A172 (cell line): Measurements from ENCODE around the gene SOD2. TPM values are rescaled to one million over a fixed set of nuclear protein-coding genes. Genes with fewer than 3 reads are reported as not detected.
"Not testable (repeated sequence)": the region's sequence is repeated elsewhere in the genome, so short reads cannot be mapped to it uniquely, and the experiment has no call there.

Source experiments
- DNase-seq: peaks from one replicate; pipeline ENCODE4 v3.0.0-alpha.2; 2015; ENCODE audit warnings: low spot score
- total RNA-seq: library from RNA; depleted of rRNA; stranded (reverse); fragments of >200 nt; shearing (Covaris generic); gene quantifications from 2 replicates; pipeline ENCODE4 v1.2.3, GENCODE V29; 2014

Gene SOD2
- total RNA-seq, 1 experiment from 2014 or later: 160 TPM

DNA sequence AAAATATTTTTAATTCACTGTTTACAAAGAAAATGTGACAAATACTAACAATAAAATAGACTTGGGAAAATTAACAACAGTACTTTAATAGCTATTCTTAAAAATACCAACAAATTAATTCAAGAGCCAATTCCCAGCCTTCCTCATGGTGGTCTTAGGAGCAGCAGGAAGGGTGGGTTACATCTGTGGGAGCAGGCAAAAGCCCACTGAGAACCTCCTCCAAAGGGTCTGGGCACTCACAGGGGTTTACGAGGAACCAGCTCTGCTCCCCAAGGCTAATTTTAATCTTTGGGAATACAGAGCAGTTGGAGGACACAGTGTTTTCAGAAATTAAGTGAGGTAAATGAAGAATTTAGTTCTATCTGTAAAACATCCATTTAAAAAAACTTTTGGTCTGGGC, 10.2 kb downstream of the SOD2 start:
- no peak for DNase-seq

DNA sequence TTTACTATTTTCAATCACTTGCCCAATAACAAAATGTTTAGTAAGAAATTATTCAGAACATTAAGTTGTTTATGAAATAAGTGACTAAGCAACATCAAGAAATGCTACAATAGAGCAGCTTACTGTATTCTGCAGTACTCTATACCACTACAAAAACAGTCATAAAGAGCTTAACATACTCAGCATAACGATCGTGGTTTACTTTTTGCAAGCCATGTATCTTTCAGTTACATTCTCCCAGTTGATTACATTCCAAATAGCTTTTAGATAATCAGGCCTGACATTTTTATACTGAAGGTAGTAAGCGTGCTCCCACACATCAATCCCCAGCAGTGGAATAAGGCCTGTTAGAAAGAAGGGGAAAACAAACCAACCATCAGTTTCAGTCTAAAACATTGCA, 10.7 kb downstream of the SOD2 start:
- DNase-seq: no peak

DNA sequence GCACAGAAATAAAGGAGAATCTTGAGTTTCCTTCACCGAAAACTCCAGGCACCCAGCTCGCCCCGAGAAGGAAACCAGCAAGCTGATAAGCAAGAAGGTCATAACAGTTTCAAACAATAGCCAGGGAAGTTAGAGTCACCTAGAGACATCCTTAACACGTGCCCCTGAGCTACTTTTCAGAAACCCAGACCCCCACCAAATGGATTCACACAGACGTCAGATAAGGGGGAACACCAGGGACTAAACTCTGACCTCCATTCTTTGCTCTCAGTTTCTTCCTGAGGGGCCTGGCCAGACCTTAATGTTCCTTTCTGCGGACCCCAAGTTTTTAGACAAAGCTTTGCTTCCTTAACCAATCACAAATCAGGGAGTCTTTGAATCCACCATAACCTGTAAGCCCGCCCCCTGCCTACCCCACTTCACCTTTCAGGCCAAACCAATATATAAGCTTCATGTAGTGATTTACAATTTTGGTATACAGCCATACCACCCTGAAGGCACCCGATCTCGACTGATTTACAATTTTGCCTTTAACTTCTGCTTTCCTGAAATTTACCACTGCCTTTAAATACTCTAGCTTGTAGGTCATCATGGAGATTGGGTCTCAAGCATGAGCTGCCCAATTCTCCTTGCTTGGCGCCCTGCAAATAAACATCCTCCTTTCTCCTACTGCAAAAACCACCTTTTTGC, 11.7 kb downstream of the SOD2 start:
- no peak for DNase-seq

DNA sequence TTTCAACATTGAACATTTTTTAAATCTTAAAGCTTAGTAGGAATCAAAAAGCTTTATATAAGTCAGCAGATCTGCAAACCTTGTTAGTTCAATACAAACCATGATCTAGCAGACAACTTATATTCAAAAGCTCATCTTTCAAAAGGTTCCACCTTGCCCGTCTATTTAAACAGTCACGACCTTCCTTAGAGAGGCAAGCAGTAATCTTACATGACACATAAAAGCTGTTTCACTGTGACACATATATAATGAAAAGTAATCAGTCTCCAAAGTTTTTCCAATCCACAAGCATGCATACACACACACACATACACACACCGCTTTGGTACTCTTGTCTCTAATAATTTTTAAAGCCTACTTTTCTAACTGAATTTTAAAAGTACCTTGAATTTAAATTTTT, 12.9 kb downstream of the SOD2 start:
- DNase-seq: no peak

DNA sequence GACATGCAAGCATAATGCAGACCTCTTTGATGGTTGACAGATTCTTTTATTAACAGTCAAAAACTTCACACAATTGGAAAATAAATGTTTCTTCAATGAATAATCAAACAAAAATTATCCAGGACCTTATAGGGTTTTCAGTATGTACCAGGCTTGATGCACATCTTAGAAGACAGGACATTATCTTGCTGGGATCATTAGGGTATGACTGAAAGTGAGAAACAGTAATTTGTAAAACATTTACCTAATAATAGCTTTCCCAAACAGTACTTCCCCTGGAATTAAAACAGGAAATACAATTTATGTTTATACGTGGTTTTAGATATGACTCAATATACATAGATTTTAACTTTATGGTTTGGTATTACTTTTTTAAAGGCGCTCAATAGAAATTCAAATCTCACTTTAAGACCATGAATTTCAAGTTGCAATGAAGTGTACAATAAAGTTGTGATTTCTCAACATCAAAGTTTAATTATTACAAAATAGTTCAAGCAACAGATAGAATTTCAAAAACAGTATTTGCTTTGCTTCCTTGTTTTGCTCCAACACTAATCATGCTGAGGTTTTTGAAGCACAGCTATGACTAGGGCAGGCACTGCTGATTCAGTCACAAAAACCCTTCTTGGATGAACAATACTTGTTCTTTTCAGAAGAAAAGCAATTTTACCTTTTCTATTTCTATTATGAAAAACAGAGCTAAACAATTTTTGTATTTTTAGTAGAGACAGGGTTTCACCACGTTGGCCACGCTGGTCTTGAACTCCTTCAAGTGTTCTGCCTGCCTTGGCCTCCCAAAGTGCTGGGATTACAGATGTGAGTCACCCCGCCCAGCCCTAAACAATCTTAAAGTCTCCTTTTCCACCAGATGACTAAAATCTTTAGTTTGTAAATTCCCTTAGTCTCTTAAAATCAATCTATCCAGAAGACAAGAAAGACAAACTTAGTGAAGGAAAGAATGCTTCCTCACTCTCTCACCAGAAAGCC, 13.7 kb downstream of the SOD2 start:
- DNase-seq: no peak

DNA sequence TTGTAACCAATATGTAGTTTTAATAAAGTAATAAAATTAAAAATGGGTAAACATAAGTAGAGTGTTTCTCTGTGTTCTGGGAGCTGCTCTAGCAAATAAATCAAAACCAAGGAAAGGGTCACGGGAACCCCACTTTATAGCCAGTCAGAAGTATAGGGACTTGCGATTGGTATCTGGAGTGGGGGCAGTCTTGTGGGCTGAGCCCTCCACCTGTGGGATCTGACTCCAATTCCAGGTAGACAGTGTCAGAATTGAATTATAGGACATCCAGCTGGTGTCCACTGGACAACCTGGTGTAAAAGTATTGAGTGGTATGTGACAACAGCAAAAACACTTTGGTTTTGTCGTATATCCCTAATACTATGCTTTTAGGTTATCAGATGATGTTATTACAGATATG, 14.5 kb downstream of the SOD2 start:
- DNase-seq: no peak

DNA sequence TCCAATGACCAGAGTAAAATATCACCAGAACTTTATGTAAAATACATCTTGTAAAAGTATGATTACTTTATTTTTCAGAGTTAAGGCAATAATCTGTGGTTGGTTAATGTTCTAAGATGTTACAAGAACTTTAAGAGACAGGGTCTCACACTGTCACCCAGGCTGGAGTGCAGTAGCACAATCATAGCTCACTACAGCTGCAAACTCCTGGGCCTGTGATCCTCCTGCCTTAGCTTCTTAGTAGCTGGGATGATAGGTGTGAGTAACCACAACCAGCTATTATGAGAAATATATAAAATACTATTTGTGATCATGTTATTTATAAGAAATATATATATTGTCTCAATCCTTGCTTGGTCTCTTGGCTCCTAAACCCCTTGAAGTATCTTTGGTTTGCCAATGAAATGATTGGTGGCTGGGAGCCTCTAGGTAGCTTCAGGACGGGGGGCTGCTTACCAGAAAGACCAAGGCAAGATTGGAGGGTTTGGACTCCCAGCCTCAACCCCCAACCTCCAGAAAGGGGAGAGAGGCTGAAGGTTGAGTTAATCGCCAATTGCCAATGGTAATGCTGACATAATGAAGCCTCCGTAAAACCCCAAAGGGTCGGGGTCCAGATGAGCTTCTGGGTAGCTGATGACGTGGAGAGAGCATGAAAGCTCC, 15.4 kb downstream of the SOD2 start:
- no peak for DNase-seq

DNA sequence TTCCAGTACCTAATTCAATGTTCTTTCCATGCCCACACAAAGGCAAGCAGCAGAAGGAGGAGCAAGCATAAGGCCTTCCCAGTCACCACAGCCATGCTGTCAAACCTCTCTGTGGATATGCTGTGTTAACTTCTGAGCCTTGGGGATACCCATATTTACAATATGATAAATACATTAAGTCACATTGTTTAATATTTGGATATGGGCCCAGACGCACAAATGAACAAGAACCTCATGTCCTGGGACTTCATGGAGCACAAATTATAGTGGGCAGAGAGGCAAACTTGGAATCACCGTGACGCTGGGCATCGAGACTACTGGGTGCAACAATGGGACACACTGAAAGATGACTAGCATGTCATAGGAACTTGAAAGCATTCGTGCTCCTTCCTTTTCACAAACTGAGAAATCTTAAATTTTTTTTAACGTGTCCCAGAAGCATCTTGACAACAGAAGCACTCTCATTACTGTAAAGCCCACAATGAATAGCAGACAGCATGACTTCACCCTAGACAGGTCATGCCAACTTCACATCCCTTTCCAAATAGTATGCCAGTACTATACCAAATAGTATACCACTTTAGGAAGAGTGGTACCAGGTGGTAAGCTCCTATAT, 16.0 kb downstream of the SOD2 start:
- no peak for DNase-seq

DNA sequence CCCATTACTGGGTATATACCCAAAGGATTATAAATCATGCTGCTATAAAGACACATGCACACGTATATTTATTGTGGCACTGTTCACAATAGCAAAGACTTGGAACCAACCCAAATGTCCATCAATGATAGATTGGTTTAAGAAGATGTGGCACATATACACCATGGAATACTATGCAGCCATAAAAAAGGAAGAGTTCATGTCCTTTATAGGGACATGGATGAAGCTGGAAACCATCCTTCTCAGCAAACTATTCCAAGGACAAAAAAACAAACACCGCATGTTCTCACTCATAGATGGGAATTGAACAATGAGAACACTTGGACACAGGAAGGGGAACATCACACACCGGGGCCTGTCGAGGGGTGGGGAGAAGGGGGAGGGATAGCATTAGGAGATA, 16.8 kb downstream of the SOD2 start:
- DNase-seq: not testable (repeated sequence)

DNA sequence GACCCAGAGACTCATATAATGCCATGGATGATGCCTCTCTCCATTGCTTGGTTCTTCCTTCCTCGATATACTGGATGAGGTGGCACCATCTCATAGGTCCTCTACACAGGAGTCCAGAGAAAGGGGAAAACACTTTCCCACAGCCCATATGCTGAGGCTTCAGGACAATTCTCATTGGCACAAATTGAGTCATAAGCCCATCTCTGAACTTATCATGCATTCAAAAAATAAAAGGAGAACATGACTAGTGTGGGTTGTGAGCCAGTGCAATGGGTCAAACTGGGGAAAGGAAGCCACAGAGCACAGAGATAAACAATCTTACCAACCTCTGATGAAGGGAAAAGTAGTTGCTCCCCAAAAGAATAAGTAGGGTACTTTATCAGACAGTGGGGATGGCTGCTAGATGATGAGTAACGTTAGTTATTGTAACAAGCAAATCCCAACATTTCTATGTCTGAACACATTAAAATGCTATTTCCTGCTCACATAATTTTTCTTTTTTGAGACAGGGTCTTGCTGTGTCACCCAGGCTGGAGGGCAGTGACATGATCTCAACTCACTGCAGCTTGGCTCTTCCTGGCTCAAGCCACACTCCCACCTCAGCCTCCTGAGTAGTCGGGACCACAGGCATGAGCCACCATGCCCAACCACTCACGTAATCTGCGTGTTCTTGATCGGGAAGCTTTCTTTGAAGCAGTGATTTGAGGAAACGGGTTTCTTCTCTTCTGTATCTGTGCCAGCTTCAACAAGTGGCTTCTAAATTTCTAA, 27.0 kb downstream of the SOD2 start:
- DNase-seq: peak; percentile 17

DNA sequence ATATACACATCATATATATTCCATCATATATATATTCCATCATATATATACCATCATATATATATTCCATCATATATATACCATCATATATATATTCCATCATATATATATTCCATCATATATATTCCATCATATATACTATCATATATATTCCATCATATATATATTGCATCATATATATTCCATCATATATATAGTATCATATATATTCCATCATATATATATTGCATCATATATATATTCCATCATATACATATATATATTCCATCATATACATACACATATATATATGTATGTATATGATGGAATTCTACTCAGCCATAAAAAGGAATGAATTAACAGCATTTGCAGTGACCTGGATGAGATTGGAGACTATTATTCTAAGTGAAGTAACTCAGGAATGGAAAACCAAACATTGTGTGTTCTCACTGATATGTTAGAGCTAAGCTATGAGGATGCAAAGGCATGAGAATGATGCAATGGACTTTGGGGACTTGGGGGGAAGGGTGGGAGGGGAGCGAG, 29.6 kb downstream of the SOD2 start:
- not testable (repeated sequence) for DNase-seq

DNA sequence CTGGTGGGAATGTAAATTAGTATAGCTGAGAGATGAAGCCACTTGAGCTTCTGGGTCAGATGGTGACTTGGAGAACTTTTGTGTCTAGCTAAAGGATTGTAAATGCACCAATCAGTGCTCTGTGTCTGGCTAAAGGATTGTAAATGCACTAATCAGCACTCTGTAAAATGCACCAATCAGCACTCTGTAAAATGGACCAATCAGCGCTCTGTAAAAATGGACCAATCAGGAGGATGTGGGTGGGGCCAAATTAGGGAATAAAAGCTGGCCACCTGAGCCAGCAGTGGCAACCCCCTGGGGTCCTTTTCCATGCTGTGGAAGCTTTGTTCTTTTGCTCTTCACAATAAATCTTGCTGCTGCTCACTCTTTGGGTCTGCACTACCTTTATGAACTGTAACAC, 31.1 kb downstream of the SOD2 start:
- DNase-seq: not testable (repeated sequence)

DNA sequence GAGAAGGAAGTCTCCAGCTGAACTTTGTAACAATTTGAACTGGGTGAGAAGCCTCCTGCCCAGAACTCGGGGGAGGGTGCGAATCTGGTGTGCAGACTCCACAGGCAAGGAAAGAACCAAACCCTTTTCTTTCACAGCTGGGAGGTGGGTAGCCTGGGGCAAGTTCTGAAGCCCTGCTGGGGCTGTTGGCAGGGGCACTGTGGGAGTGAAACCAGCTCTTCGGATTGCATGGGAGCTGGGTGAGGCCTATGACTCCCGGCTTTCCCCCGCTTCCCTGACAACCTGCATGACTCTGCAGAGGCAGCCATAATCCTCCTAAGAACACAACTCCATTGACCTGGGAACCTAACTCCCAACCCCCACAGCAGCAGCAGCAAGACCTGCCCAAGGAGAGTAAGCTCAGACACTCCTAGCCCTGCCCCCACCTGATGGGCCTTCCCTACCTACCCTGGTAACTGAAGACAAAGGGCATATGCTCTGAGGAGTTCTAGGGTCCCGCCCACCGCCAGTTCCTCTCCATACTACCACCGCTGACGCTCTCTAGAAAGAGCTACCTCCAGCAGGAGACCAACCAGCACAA, 37.5 kb downstream of the SOD2 start:
- no peak for DNase-seq

DNA sequence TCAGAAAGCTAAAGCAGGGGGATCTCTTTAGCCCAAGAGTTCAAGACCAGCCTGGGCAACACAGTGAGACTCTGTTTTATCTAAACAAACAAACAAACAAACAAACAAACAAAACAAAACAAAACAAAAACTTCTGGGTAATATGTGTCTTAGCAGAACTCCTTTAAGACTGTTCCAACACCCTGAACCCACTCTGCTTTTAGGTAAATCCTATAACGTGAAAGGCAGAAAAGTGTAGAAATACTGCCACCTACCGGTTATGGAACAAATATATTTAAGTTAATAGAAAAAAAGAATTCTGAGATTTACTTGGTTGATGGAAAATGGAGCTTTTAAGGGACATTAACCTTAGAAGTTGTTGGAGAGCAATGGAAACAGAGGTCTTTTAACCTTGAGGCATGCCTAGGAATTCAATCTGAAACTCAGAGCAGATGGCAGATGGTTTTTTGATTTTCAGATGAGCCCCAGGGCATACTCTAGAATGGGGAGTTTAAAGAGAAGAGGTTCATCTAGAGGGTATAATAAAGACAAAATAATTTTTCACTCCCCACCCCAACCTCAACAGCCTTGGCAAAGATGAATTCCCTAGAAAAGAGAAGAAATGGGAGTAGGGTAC, 38.5 kb downstream of the SOD2 start:
- peak; percentile 35 for DNase-seq

DNA sequence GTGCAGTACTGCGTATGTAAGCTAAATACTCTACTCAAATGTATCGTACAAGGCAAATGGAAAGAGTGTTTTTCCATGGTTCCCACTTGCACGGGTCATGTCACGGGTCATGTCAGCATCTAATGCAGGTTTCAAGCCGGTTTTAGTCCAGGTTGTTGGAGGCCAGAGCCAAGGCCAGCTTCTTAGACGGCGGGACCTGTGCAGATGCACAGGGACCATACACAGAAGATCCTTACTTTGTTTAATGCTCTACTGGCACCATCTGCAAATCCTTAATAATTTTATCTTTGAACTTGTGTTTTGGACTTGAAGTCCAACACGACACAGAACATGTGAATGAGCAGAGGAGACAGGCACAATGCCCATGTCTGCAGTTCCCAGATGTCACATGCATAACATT, 42.7 kb downstream of the SOD2 start:
- no peak for DNase-seq

DNA sequence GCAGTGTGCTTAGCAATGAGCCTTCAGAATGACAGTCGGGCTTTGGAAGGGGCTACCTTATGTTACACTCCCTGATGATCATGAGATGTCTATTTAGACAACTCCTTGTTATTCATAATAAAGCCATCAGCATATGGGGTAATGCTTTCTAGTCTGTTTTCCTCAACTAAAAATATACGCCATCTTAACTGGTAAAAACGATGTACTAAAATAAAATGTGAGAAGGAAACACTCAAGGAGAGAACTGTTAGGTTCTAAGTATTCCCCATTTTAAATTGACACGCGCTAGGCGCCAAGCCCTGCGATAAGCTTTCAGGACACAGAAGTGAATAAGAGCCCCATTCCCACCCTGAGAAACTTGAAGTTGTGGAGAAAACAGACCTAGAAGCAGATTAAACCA, 43.6 kb downstream of the SOD2 start:
- no peak for DNase-seq

DNA sequence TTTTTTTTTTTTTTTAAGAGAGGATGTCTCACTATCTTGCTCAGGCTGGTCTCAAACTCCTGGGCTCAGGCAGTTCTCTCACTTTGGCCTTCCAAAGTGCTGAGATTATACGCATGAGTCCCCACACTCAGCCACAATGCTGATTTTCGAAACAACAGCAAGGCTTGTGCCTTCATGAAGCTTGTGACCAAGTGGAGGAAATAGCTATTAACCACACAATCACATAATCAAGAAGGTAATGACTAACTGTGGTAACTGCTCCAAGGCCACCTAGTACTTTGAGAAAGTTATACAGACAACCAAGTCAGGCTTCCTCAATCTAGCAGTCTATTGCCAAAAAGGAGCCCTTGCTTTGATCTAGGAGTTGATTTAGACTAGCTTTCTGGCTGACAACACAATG, 46.3 kb downstream of the SOD2 start:
- DNase-seq: no peak

DNA sequence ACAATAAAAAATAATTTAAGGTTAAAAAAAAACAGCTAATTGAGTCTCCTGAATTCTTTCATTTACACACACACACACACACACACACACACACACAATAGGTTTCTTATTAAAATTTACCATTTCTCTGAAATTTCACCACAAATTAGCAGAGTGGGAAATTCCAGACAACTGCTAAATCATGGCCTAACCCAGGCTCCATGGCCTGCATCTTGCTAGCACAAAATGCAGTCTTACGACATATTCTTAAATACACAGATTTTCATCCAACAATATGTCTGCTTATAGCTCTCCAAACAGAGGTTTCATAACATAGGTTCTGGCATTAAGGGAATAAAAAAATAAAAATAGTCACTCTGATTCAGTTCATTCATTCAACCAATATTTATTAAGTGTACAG, 46.9 kb downstream of the SOD2 start:
- DNase-seq: no peak

DNA sequence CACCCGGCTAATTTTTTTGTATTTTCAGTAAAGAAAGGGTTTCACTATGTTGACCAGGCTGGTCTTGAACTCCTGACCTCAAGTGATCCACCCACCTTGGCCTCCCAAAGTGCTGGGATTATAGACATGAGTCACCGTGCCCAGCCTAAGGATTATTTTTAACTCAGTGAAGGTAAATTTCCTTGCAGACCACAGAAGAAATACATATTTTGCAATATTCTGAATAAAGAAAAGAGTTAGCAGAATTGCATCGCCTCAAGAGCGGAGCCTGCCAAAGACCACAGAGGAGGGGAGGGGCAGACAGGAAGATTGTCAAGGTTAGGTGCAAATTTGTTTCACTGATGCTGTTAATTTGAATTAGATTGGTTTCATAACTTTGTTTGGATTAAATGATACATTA, 47.4 kb downstream of the SOD2 start:
- DNase-seq: no peak
